Activated naive CD4-positive, alpha-beta T cell treated with anti-CD3 and anti-CD28 coated beads, Interleukin-2, amount 50 U/mL, for 72 hours (primary cell): ENCODE measurements around the gene FIGNL2. TPM values are rescaled to one million over a fixed set of nuclear protein-coding genes. Genes with fewer than 3 reads are reported as not detected.

Source experiments
- ATAC-seq, 2 donors: fragments of 150-1000 bp; cut with Tn5 transposase; 2 replicates each; pipeline ENCODE4 v1.10.0; 2021; ENCODE audit warnings: mild to moderate bottlenecking in 2 of 2, moderate library complexity in 2 of 2
- DNase-seq, 2 donors: peaks; one replicate each; pipeline ENCODE4 v3.0.0; 2021 to 2022; ENCODE audit warnings: low spot score in 2 of 2
- H3K27ac Mint-ChIP-seq, 2 donors: one replicate each; pipeline ENCODE4 v1.8.0; 2022; ENCODE audit warnings: mild to moderate bottlenecking in 2 of 2, mixed read lengths in 2 of 2
- H3K36me3 Mint-ChIP-seq, 2 donors: one replicate each; pipeline ENCODE4 v1.8.0; 2022; ENCODE audit warnings: mixed read lengths in 2 of 2
- H3K9me3 Mint-ChIP-seq, 2 donors: one replicate each; pipeline ENCODE4 v1.8.0; 2022; ENCODE audit warnings: mixed read lengths in 2 of 2
- total RNA-seq, 2 donors: library from RNA; stranded (reverse); gene quantifications; one replicate each; pipeline ENCODE4 v1.2.3, GENCODE V29; 2022

FIGNL2 gene
- total RNA-seq, 2 donors from 2014 or later, result 0.30 to 0.54 TPM

GRCh38 chr12:51866324-51866723, 17.8 kb upstream of the FIGNL2 start:
- H3K27ac Mint-ChIP-seq, result no peak overlapping the region
- no peak for ATAC-seq
- no peaks in the 10 kb centered on the region for H3K36me3 Mint-ChIP-seq
- no peaks in the 10 kb centered on the region for H3K9me3 Mint-ChIP-seq
- no peak for DNase-seq

GRCh38 chr12:51865757-51866270, 17.3 kb upstream of the FIGNL2 start:
- no peak overlapping the region for H3K27ac Mint-ChIP-seq
- no peaks in the 10 kb centered on the region for H3K9me3 Mint-ChIP-seq
- no peak for DNase-seq
- H3K36me3 Mint-ChIP-seq, result no peaks in the 10 kb centered on the region
- no peak for ATAC-seq

GRCh38 chr12:51864833-51865670, 16.5 kb upstream of the FIGNL2 start:
- DNase-seq, result no peak
- no peaks in the 10 kb centered on the region for H3K36me3 Mint-ChIP-seq
- no peak for ATAC-seq
- H3K9me3 Mint-ChIP-seq, result no peaks in the 10 kb centered on the region
- H3K27ac Mint-ChIP-seq, result no peak overlapping the region

- no peak overlapping the region for H3K27ac Mint-ChIP-seq
- peak; percentile 88 to 92 for ATAC-seq
- peak in 1 of 2 donors; percentile 42 for DNase-seq
- H3K9me3 Mint-ChIP-seq, result no peaks in the 10 kb centered on the region
- H3K36me3 Mint-ChIP-seq, result no peaks in the 10 kb centered on the region
These were observed 15.7 kb upstream of the FIGNL2 start for GRCh38 chr12:51863933-51864832.

- Mint-ChIP-seq H3K9me3 (no peaks in the 10 kb centered on the region), H3K27ac (no peak overlapping the region), H3K36me3 (no peaks in the 10 kb centered on the region)
- DNase-seq (no peak), ATAC-seq (peak; percentile 6 to 13)
These were observed 14.9 kb upstream of the FIGNL2 start for GRCh38 chr12:51863363-51863932.

GRCh38 chr12:51862947-51863346, 14.4 kb upstream of the FIGNL2 start:
- Mint-ChIP-seq H3K27ac (no peak overlapping the region), H3K9me3 (no peaks in the 10 kb centered on the region), H3K36me3 (no peaks in the 10 kb centered on the region)
- ATAC-seq, result no peak
- DNase-seq, result no peak

- no peak for ATAC-seq
- H3K36me3 Mint-ChIP-seq, result no peaks in the 10 kb centered on the region
- H3K9me3 Mint-ChIP-seq, result no peaks in the 10 kb centered on the region
- no peak for DNase-seq
- H3K27ac Mint-ChIP-seq, result no peak overlapping the region
These were observed 12.5 kb upstream of the FIGNL2 start for GRCh38 chr12:51860986-51861385.

GRCh38 chr12:51855586-51856428, 7.3 kb upstream of the FIGNL2 start:
- DNase-seq, result no peak
- Mint-ChIP-seq H3K36me3 (no peaks in the 10 kb centered on the region), H3K9me3 (no peaks in the 10 kb centered on the region), H3K27ac (no peak overlapping the region)
- no peak for ATAC-seq

- H3K36me3 Mint-ChIP-seq, result no peaks in the 10 kb centered on the region
- H3K27ac Mint-ChIP-seq, result peak overlapping the region in 1 of 2 donors; percentile 14
- DNase-seq (no peak), ATAC-seq (no peak)
- no peaks in the 10 kb centered on the region for H3K9me3 Mint-ChIP-seq
These were observed 4.1 kb upstream of the FIGNL2 start for GRCh38 chr12:51852404-51853137.

GRCh38 chr12:51851413-51852124, 3.1 kb upstream of the FIGNL2 start:
- Mint-ChIP-seq H3K9me3 (no peaks in the 10 kb centered on the region), H3K27ac (no peak overlapping the region), H3K36me3 (no peaks in the 10 kb centered on the region)
- no peak for ATAC-seq
- no peak for DNase-seq

GRCh38 chr12:51850965-51851299, 2.4 kb upstream of the FIGNL2 start:
- DNase-seq, result no peak
- Mint-ChIP-seq H3K36me3 (no peaks in the 10 kb centered on the region), H3K27ac (no peak overlapping the region), H3K9me3 (no peaks in the 10 kb centered on the region)
- ATAC-seq, result no peak

- H3K9me3 Mint-ChIP-seq, result no peaks in the 10 kb centered on the region
- ATAC-seq (no peak), DNase-seq (no peak)
- H3K27ac Mint-ChIP-seq, result no peak overlapping the region
- H3K36me3 Mint-ChIP-seq, result no peaks in the 10 kb centered on the region
These were observed 1.8 kb upstream of the FIGNL2 start for GRCh38 chr12:51850081-51850964.

- Mint-ChIP-seq H3K9me3 (no peaks in the 10 kb centered on the region), H3K27ac (no peak overlapping the region), H3K36me3 (no peaks in the 10 kb centered on the region)
- no peak for ATAC-seq
- no peak for DNase-seq
These were observed 570 bp upstream of the FIGNL2 start for GRCh38 chr12:51848841-51849735.
